ENCODE data around the gene TBC1D7.

Gene TBC1D7

GRCh38 chr6:13328076-13328874 is at the start of gene TBC1D7:
TBC1D7 (minus strand) TSS chr6:13328537; CDS start chr6:13326898, 1,639 bp downstream.
- peak; percentile 75 for DNase-seq

GRCh38 chr6:13377054-13377758 is 48.9 kb upstream of the TBC1D7 start:
- DNase-seq: no peak

- no peak for DNase-seq
Measured at GRCh38 chr6:13375360-13375878, 47.1 kb upstream of the TBC1D7 start.

GRCh38 chr6:13373919-13374318 is 45.6 kb upstream of the TBC1D7 start:
- no peak for DNase-seq

- no peak for DNase-seq
Measured at GRCh38 chr6:13373488-13373886, 45.1 kb upstream of the TBC1D7 start.

GRCh38 chr6:13372688-13373487 is 44.6 kb upstream of the TBC1D7 start:
- DNase-seq: no peak

- no peak for DNase-seq
Measured at GRCh38 chr6:13372076-13372475, 43.7 kb upstream of the TBC1D7 start.

GRCh38 chr6:13371421-13372072 is 43.2 kb upstream of the TBC1D7 start:
- DNase-seq: no peak

- DNase-seq: no peak
Measured at GRCh38 chr6:13370623-13371022, 42.3 kb upstream of the TBC1D7 start.

- no peak for DNase-seq
Measured at GRCh38 chr6:13369591-13369990, 41.3 kb upstream of the TBC1D7 start.

GRCh38 chr6:13368731-13369115 is 40.4 kb upstream of the TBC1D7 start:
- no peak for DNase-seq

GRCh38 chr6:13368079-13368730 is 39.9 kb upstream of the TBC1D7 start:
- no peak for DNase-seq

GRCh38 chr6:13367396-13367795 is 39.1 kb upstream of the TBC1D7 start:
- DNase-seq: no peak

GRCh38 chr6:13365320-13365719 is 37.0 kb upstream of the TBC1D7 start:
- no peak for DNase-seq

- DNase-seq: no peak
Measured at GRCh38 chr6:13364842-13365241, 36.5 kb upstream of the TBC1D7 start.

- DNase-seq: no peak
Measured at GRCh38 chr6:13362412-13362811, 34.1 kb upstream of the TBC1D7 start.

- DNase-seq: no peak
Measured at GRCh38 chr6:13360671-13361540, 32.6 kb upstream of the TBC1D7 start.

GRCh38 chr6:13359287-13359686 is 30.9 kb upstream of the TBC1D7 start:
- no peak for DNase-seq

GRCh38 chr6:13358511-13358910 is 30.2 kb upstream of the TBC1D7 start:
- DNase-seq: no peak

- no peak for DNase-seq
Measured at GRCh38 chr6:13357551-13358075, 29.3 kb upstream of the TBC1D7 start.
